ENCODE data around the gene SCRN3.
"Not testable (repeated sequence)": the region's sequence is repeated elsewhere in the genome, so short reads cannot be mapped to it uniquely, and the experiment has no call there.

SCRN3 gene

GRCh38 chr2:174403628-174404027 is 8.1 kb downstream of the SCRN3 start:
- no peak for DNase-seq (ENCODE audit: low read depth in 2 of 2)

- DNase-seq (ENCODE audit: low read depth in 2 of 2): not testable (repeated sequence)
Measured at GRCh38 chr2:174410039-174410438, 14.5 kb downstream of the SCRN3 start.

GRCh38 chr2:174412256-174412655 is 16.7 kb downstream of the SCRN3 start:
- DNase-seq (ENCODE audit: low read depth in 2 of 2): no peak

- no peak for DNase-seq (ENCODE audit: low read depth in 2 of 2)
Measured at GRCh38 chr2:174428214-174428613, 32.7 kb downstream of the SCRN3 start.

DNA sequence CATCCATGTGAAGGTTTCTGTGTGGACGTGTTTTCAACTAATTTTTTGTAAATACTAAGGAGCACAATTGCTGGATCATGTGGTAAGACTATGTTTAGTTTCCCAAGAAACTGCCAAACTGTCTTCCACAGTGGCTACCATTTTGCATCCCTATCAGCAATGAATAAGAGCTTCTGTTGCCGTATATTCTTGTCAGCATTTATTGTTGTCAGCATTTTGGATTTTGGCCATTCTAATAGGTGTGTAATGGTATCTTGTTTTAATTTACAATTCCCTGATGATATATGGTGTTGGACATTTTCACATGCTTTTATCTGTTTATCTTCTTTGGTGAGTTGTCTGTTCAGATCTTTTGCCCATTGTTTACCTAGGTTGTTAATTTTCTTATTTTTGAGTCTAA is 34.5 kb downstream of the SCRN3 start:
- no peak for DNase-seq (ENCODE audit: low read depth in 2 of 2)

DNA sequence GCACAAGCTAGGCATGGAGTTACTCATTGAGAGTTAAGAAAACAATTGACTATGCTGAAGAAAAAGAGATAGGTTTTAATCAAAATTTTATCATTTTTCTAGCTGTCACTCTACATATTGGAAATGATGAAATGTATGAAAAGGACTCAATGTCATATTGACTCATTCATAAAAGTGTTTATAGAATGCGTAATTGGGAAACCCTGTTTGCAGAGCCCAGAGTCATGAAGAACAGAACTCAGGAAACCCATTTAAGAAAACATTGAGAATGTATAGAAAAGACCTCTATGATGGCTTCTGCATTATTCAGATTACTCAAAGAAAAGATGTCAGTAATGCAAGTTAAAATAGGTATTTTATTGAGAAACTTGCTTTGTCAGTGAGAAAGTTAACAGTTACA is 36.4 kb downstream of the SCRN3 start:
- DNase-seq (ENCODE audit: low read depth in 2 of 2): no peak

GRCh38 chr2:174436351-174436750 is 40.8 kb downstream of the SCRN3 start:
- no peak for DNase-seq (ENCODE audit: low read depth in 2 of 2)

DNA sequence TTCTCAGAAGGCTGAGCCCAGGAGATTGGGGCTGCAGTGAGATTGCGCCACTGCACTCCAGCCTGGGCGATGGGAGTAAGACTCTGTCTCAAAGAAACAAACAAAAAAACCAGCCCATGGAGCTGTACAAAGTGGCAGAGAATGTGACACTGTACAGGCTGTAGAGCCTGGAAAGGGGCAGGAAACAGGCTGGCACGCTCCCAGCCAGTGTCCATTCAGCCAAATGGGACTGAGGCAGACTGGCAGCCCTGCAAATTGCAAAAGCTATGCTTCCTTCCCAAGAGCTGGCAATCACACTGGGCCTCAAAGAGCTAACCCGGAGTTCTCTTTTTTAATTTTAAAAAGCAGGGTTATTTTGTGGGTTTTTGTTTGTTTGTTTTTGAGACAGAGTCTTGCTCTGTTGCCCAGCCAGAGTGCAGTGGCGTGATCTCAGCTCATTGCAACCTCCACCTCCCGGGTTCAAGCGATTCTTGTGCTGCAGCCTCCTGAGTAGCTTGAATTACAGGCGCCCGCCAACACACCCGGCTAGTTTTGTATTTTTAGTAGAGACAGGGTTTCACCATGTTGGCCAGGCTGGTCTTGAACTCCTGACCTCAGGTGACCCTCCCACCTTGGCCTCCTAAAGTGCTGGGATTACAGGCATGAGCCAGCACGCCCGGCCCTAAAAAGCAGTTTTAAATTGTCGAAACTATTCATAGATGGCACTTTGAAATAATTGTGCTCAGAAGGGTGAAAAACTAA is 42.8 kb downstream of the SCRN3 start:
- DNase-seq (ENCODE audit: low read depth in 2 of 2): no peak

GRCh38 chr2:174439323-174439722 is 43.8 kb downstream of the SCRN3 start:
- DNase-seq (ENCODE audit: low read depth in 2 of 2): no peak

DNA sequence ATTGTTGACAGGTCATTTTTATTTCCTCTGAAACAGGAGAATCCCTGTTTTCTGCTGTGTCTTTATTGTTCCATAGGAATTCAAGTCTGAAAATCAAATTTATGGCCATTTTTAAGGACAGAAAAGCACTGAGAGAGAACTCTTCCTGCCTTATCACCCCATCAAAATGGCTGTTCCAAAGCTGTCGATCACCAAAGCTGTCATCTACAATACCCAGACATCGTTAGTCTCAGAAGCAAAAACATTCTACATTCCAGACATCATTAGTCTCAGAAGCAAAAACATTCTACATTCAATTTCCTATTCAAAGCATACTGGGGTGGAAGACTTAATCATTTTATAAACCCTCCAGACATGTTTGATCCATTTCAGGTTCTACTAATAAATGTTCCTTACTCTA is 44.4 kb downstream of the SCRN3 start:
- no peak for DNase-seq (ENCODE audit: low read depth in 2 of 2)

DNA sequence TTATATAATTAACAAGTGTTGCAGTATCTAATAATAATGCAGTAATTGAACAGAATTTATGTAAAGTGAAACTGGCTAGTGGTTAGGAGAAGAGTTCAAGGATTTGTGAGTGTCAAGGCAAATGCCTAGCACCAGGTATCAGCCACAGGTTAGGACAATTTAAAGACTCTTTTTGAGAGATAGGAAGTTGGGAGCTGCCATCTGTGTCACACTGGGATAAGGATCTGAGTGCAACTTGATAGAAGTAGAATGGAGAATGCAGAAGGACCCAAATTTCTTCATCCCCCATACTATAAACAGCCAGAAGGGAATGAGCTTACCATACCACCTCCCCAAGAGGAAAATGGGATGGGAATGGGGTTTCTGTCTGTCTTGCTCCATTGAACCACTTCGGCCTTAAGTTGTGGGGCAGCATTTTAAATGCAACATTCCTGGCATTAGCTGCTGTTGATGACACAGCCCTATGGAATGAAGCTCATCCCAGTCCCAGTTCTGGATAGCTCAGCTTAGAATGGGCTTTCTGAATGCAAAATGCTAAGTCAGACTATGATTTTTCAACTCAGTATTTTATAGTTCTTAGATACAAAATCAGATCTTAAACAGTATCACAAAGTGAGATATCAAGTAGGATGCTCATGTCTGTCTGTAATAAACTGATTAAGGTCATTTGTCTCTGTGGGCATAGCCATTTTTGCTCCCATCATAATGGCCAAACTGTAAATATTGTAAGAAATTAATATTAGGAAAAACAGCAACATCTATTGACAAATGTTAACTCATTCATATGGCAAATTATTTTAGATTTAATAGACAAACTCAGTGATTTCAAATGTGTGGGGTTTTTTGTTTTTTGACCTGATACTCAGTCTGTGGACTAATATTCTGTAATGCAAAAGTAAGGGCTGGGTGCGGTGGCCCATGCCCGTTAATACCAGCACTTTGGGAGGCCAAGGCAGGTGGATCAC is 47.3 kb downstream of the SCRN3 start:
- DNase-seq (ENCODE audit: low read depth in 2 of 2): peak; percentile 68

- DNase-seq (ENCODE audit: low read depth in 2 of 2): no peak
Measured at GRCh38 chr2:174444761-174445160, 49.2 kb downstream of the SCRN3 start.

DNA sequence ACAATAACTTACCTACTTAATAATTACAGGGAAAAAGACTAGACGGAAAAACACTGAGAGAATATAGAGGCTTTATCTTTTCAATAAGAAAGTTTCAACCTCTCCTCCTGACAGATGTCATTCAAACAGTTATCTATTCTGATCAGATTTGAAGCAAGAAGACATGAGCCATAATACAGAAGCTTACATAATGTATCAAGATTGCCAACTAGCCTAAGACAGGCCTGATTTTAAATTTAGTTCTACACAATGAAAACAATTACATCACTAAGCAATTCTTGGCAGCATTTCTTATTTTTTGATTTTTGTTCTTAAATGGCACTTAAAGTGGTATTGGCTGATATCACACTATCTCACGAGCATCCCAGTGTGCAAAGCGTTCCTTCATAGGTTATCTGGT is 49.7 kb downstream of the SCRN3 start:
- DNase-seq (ENCODE audit: low read depth in 2 of 2): no peak

GRCh38 chr2:174446531-174446930 is 51.0 kb downstream of the SCRN3 start:
- no peak for DNase-seq (ENCODE audit: low read depth in 2 of 2)

DNA sequence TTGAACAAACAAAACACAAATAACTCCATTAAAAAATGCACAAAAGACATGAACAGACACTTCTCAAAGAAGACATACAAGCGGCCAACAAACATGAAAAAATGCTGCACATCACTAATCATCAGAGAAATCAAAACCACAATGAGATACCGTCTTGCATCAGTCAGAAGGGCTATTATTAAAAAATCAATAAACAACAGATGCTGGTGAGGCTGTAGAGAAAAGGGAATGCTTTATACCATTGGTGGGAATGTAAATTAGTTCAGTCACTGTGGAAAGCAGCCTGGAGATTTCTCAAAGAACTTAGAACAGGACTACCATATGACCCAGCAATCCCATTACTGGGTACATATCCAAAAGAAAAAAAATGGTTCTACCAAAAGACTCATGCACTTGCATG is 53.5 kb downstream of the SCRN3 start:
- DNase-seq (ENCODE audit: low read depth in 2 of 2): no peak

DNA sequence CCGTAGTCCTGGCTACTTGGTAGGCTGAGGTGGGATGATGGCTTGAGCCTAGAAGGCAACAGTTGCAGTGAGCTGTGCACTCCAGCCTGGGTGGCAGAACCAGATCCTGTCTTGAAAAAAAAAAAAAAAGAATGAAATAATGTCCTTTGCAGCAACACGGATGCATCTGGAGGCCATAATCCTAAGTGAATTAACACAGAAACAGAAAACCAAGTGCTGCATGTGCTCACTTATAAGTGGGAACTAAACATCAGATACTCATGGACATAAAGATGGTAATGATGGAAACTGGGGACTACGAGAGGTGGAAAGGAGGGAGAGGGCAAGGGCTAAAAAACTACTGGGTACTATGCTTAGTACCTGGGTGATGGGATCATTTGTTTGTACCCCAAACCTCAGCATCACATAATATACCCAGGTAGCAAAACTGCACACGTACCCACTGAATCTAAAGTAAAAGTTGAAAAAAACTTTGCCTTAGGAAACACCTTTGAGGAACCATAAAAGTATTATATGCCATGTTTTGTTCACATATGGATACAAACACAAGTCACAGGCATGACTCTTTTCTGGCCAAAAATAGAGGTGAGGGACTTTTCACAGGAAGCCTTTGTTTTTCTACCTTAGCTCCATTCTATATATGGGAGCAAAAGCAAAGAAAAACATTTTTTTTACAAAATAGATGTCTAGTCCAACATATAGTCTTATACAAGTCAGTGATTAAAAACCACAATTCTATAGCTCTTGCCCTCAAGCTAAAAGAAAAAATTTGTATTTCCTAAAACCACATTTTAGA is 54.7 kb downstream of the SCRN3 start:
- no peak for DNase-seq (ENCODE audit: low read depth in 2 of 2)

DNA sequence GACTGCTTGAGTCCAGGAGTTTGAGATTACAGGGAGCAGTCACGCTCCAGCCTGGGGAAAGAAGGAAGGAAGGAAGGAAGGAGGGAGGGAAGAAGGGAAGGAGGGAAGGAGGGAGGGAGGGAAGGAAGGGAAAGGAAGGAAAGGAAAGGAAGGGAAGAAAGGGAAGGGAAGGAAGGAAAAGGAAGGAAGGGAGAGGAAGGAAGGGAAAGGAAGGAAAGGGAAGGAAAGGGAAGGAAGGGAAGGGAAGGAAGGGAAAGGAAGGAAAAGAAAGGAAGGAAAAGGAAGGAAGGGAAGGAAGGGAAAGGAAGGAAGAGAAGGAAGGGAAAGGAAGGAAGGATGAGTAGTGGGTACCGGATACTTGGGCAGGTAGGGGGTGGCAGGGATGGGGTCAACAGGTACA is 59.0 kb downstream of the SCRN3 start:
- no peak for DNase-seq (ENCODE audit: low read depth in 2 of 2)

GRCh38 chr2:174461221-174461620 is 65.7 kb downstream of the SCRN3 start:
- no peak for DNase-seq (ENCODE audit: low read depth in 2 of 2)

DNA sequence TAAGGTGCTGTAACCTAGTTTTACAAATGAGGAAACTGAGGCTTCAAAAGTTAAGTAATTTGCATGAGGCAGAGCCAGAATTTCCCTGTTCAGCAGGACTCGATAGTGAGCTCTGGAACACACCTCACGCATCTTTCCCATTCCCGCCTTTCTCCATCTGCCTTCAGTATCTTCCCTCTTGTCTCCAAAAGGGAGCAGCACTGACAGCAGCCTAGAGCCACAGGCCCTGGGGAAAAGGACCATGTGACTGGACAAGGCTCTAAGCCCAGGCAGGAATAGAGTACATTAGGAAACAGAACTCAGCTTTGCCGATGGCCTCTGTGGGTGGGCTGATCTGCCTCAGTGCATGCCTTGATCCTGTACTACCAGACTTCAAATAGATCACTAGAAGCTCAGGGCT is 69.8 kb downstream of the SCRN3 start:
- no peak for DNase-seq (ENCODE audit: low read depth in 2 of 2)

GRCh38 chr2:174473796-174474195 is 78.3 kb downstream of the SCRN3 start:
- no peak for DNase-seq (ENCODE audit: low read depth in 2 of 2)

GRCh38 chr2:174477759-174478158 is 82.2 kb downstream of the SCRN3 start:
- DNase-seq (ENCODE audit: low read depth in 2 of 2): no peak

All from fibroblast of skin of left quadriceps (primary cell).